GM12891 (cell line): ENCODE measurements around the gene C17orf67.

Experiments
- POLR2AphosphoS5 ChIP-seq: IDR thresholded peaks from 2 replicates; pipeline ENCODE4 v1.6.1; 2011; ENCODE audit warnings: low read depth, low read length, control low read depth
- TAF1 ChIP-seq: IDR thresholded peaks from 2 replicates; pipeline ENCODE4 v1.6.1; 2011; ENCODE audit warnings: low read depth, low read length, control low read depth

DNA sequence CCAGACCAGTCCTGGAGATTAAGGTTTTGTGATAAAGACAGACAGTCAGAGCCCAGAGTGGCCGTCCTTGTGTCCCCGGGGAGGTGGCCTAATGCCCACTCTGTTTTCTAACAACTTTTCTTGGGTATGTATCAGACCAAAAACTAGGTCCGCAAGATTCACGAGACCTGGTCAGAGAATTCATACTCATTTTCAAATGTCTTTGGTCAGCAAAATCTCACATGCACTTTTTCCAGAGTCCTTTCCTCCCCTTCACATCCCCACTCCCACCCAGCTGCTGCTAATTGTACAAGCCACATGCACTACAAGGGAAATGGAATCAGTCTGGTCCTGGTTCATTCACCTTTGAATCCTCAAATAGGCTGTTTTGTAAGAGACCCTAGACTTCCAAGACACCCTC lies 61.7 kb downstream of the C17orf67 start:
- TF ChIP-seq TAF1, result no peak
- no peak for TF ChIP-seq POLR2AphosphoS5
